Stimulated activated CD4-positive, alpha-beta T cell treated with anti-CD3 and anti-CD28 coated beads, Interleukin-12 subunit alpha, Interleukin-12 subunit beta, amount 100 ng/mL, for 48 hours (primary cell): ENCODE results near the gene BLNK.
"Not testable (repeated sequence)": the region's sequence is repeated elsewhere in the genome, so short reads cannot be mapped to it uniquely, and the experiment has no call there.

Experiments
- DNase-seq, 3 donors: peaks; one replicate each; pipeline ENCODE4 v3.0.0-alpha.2; 2020; ENCODE audit warnings: low read depth in 2 of 3, low spot score in 1 of 3

The BLNK gene

GRCh38 chr10:96228408-96228994, 42.9 kb downstream of the BLNK start:
- DNase-seq = no peak

- DNase-seq = no peak
Observed at GRCh38 chr10:96227206-96227605, 44.2 kb downstream of the BLNK start.

GRCh38 chr10:96225119-96225518, 46.2 kb downstream of the BLNK start:
- no peak for DNase-seq

GRCh38 chr10:96222908-96223307, 48.5 kb downstream of the BLNK start:
- no peak for DNase-seq

- DNase-seq = no peak
Observed at GRCh38 chr10:96222441-96222840, 48.9 kb downstream of the BLNK start.

GRCh38 chr10:96218826-96219225, 52.5 kb downstream of the BLNK start:
- DNase-seq = no peak

- no peak for DNase-seq
Observed at GRCh38 chr10:96217711-96218110, 53.7 kb downstream of the BLNK start.

- no peak for DNase-seq
Observed at GRCh38 chr10:96216775-96217174, 54.6 kb downstream of the BLNK start.

GRCh38 chr10:96212911-96213310, 58.5 kb downstream of the BLNK start:
- no peak for DNase-seq

- no peak for DNase-seq
Observed at GRCh38 chr10:96211764-96212163, 59.6 kb downstream of the BLNK start.

- DNase-seq = no peak
Observed at GRCh38 chr10:96208946-96209345, 62.4 kb downstream of the BLNK start.

- DNase-seq = no peak
Observed at GRCh38 chr10:96208271-96208670, 63.1 kb downstream of the BLNK start.

GRCh38 chr10:96205580-96205979, 65.8 kb downstream of the BLNK start:
- no peak for DNase-seq

- DNase-seq = no peak
Observed at GRCh38 chr10:96201525-96201924, 69.8 kb downstream of the BLNK start.

- DNase-seq = not testable (repeated sequence)
Observed at GRCh38 chr10:96189505-96189904, 81.9 kb downstream of the BLNK start.

GRCh38 chr10:96188916-96189315, 82.5 kb downstream of the BLNK start:
- DNase-seq = no peak

GRCh38 chr10:96188421-96188820, 82.9 kb downstream of the BLNK start:
- no peak for DNase-seq

GRCh38 chr10:96176985-96177384, 94.4 kb downstream of the BLNK start:
- no peak for DNase-seq

GRCh38 chr10:96172666-96173065, 98.7 kb downstream of the BLNK start:
- DNase-seq = no peak

GRCh38 chr10:96170230-96170629, 101.1 kb downstream of the BLNK start:
- DNase-seq = no peak

- no peak for DNase-seq
Observed at GRCh38 chr10:96168546-96168945, 102.8 kb downstream of the BLNK start.

- no peak for DNase-seq
Observed at GRCh38 chr10:96165726-96166125, 105.6 kb downstream of the BLNK start.

GRCh38 chr10:96153070-96153469, 118.3 kb downstream of the BLNK start:
- DNase-seq = no peak

GRCh38 chr10:96152437-96152836, 118.9 kb downstream of the BLNK start:
- DNase-seq = no peak
